HG02610 (cell line): Measurements from ENCODE around the gene CACNB2.

Experiments
- ATAC-seq: cut with Tn5 transposase; IDR thresholded peaks from one replicate; pipeline ENCODE4 v1.9.1; 2021; ENCODE audit warnings: mild to moderate bottlenecking, moderate library complexity; ENCODE audit not compliant: unreplicated experiment

CACNB2 gene

DNA sequence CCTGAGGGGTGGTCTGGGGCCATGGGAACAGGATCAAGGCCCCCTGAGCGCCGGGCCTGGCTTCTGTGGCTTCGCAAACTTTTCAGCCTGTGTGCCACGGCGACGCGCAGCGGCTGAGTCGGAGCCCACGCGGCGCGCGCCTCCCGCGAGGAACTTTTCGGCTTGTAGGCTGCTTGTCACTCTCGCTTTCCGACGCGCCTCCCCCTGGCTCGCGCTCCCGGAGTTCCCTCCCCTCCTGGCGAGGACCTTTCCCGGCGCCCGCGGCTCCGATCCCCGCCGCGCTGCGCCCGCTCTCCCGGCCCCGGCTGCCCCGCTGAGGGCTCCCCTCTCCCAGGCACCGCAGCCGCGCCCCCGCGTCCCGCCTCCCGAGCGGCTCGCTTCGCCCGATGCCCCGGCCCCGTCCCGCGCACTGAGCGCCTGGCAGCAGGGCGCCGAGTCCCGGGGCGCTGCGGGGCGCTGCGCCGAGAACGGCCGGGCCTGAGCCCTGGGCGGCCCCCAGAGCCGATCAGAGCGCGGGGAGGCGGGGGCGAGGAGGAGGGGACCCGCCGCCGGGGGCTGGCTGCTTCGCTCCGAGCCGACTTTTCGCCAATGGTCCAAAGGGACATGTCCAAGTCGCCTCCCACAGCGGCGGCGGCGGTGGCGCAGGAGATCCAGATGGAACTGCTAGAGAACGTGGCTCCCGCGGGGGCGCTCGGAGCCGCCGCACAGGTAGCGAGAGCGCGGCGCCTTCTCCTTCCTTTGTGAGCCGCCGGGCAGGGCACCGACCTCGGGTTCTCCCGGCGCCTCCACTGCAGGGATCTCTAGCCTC is at the start of gene CACNB2:
CACNB2 (plus strand) TSS at position 276 of the 808 bp plus-strand sequence.
- ATAC-seq: no peak

DNA sequence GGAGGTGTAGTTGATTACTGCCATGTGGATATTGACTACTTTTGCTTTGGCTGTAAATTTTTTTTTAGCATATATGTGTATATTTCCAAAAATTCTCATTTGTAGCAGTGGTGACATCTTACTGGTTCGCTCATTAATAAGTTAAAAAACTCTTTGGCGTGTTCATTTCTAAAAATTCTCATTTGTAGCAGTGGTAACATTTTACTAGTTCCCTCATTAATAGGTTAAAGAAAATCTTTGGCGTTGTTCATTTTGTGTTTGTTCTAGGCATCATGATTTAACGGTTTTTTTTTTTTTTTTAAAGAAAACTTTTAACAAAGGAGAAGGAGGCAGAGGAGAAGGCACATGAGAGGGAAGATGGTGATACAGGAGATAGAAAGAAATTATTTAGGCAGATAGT is 45.9 kb upstream of the CACNB2 start:
- no peak for ATAC-seq

- no peak for ATAC-seq
These were observed 45.4 kb upstream of the CACNB2 start for GRCh38 chr10:18094793-18095192.

GRCh38 chr10:18097524-18097923 is 42.7 kb upstream of the CACNB2 start:
- ATAC-seq: no peak

GRCh38 chr10:18098201-18098600 is 42.0 kb upstream of the CACNB2 start:
- no peak for ATAC-seq

DNA sequence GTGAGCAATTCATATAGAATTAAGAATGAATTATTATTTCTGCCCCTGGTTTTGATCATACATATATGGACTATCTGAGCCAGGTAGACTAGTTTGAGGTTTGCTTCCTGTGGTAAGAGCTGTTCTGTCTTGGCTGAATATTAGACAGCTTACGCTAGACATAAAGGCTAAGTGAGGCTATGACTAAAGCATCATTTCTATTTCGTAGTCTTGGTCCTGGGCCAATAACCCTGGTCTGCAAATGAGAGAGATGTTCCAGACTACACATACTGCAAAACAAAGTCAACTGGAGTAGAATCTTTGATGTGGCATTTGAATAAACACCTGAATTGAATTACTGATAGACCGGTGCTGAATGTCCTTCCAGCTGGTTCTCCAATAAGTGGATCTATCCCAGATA is 40.8 kb upstream of the CACNB2 start:
- ATAC-seq: no peak

DNA sequence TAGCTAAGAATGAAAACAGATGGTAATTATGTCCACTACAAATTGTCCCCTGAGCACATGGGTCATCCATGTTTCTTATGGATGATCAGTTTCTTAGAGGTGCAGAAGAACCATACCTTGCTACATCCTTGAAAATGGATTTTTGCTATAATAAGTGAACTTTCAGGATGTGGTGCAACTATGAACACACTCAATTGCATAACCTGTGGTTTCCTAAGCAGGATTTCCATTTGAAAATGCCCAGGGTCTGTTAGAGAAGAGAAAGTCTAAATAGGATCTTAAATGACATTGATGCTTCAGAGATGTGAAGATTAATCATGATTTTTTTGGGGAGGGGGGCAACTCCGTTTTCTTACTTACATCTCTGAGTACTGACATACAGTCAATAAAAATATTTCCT is 39.6 kb upstream of the CACNB2 start:
- ATAC-seq: no peak

DNA sequence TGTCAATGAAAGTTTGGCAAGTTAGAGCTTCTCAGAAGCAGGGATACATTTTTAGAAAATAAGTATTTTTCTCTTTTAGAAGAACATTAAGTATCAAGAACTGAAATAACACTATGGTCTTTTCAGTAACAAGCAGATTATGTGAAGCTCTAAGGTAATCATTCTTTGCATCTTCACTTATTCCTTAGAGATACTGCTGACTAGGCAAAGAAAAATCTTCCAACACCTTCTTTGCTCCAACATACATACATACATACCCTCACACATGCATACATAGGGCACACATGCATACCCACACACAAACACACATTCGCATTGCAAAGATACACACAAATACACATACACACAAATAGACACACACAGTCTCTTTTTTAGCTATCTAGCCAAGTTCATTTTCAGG is 37.8 kb upstream of the CACNB2 start:
- ATAC-seq: no peak

GRCh38 chr10:18104223-18104872 is 35.9 kb upstream of the CACNB2 start:
- no peak for ATAC-seq

- no peak for ATAC-seq
These were observed 30.8 kb upstream of the CACNB2 start for GRCh38 chr10:18109341-18109870.

DNA sequence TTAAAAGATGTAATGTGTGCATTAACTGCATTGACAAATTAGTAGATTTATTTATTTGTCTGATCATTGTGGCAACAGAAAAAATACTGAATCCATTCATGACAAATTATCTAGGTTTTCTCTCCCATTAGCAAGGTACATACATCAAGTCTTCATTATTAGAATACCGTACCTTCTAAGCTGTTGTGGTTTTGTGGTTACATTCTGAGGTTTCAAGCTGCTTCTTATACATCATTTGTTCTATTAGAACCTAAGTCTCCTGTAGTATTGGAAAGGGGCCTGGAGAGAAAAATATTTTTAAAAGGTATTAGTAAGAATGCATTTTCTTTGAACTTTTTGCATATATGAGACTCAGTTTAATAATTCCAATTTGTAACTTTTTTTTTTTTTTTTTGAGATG is 26.3 kb upstream of the CACNB2 start:
- ATAC-seq: no peak

DNA sequence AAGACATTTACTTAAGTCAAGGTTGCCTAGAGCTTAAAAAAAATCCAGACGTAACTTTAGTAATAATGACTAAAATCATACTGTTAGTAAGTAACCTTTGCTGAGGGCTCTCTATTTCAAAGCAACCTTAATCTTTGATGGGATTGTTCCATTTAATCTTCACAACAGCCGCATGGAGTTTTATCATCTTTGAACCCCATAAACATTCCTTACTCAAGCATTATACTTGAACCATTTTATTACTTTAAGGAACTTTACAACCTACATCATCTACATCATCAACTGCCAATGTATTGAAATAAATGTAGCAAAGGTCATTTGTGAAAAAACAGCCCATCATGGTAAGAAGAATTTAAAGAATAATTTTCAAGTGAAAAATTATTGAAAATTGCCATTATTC is 22.9 kb upstream of the CACNB2 start:
- no peak for ATAC-seq

DNA sequence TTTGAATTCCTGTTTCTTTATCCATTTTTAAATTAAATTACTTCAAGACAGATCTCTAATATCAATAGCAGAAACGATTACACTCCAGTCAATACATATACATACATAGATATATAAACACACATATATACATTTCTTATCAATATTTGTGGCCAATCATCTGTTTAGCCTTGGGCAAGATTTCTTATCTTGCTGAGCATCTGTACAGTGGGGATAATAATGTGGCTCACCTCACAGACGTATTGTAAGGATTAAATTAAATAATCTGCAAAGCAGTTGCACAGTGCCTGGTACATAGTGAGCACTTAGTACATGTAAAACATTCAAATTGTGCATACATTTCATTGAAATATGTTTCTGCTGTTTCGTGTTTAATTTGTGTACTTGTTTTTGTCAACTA is 17.5 kb upstream of the CACNB2 start:
- ATAC-seq: no peak

- no peak for ATAC-seq
These were observed 7.2 kb upstream of the CACNB2 start for GRCh38 chr10:18133046-18133445.

DNA sequence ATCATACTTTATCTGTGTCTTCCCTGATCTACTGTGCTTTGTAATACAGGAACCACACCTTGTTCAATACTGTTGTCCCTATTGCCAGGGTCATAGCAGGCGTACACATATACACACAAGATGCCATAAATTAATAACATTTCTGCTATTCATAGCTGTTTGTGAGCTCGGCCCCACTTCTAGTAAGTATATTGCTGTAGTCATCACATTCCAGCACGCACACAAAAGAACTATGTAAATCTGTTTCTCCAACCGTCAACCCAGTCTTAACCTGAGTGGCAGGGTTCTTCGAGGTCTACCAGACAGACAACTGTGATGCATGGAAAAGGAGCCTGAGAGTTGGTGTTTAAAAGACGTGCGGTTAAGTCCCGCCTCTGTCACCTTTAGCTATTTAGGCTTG is 5.7 kb upstream of the CACNB2 start:
- ATAC-seq: no peak

DNA sequence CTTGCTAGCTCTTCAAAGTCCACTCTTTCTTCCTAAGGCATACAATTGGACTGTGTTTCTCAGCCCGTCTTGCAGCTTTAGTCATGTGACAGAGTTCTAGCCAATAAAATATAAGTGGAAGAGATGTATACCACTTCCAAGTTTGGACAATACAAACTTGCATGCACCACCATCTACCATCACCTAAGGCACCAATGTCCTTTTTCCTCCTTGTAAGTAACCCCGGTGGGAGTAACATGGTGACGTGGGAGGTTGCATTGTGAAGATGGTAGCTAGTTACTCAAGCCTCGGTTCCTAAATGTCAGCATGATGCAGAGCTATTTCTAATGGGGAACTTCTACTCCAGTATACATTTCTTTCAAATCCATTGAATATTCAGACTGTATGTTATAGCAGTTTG is 5.3 kb upstream of the CACNB2 start:
- ATAC-seq: no peak

DNA sequence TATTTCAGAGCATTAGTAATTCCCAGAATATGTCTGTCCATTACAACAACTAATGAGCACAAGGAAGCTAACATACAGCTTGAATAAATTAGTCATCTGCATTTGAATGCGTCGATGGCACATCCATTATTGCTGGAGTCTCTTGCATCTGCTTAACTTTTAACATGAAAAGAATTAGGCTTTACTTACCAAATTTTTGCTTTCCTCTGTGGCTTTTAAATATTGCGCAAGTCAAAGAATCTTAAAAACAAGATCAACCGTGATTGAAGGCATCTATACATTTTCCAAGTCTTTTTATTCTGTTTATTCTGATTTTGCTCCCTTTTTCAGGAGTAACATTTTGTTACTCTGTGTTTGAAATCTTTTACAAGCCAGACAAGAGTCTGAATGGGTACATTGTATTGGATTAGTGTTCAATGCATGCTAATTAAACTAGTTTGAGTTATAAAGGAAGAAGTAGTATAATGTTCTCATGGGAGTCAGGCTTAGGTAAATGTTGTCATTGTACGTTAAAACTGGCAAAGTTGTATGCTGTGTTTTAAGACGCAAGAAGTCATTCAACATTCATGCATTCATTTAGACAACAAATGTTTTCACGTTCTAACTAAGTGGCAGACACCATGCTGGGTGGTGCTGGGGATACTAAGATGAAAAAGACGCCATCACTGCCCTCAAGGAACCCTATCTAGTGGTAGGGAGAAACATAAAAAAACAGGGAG is 4.0 kb upstream of the CACNB2 start:
- no peak for ATAC-seq

DNA sequence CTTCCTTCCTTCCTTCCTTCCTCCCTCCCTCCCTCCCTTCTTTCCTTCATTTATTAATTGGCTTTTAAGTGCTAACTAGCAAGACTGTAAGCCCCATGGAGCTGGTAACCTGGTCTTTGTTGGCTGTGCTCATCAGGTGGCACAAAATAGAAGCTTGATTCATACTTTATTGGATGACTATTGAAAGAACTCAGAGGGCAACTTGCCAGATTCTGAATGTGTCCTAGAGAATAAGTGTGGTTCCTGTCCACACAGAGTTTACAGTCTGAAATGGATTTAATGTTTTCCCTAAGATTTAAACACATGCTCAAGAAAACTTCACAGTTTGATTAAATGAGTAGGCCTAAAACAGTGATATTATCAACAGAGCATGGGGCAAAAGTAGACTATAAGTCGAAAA is 3.1 kb upstream of the CACNB2 start:
- no peak for ATAC-seq

- ATAC-seq: no peak
These were observed 977 bp downstream of the CACNB2 start for GRCh38 chr10:18140957-18141845.

DNA sequence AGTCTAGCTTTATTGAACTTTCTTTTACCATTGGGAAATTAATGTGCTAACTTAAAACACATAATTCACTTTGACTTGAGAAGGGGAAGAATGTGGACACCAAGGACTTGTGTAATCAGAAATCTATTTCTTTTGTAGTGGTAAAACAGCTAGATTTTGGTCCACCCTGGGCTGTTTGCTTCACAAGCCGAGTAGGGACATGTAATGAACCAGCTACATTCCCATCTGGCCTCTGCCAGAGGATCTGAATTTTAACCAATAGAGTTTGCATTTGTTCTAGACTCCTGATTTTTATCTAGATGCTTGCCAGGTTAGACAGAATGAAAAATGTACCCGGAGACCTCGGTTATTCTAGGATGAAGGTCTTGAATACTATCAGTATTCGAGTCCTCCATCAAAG is 1.9 kb downstream of the CACNB2 start:
- no peak for ATAC-seq

- ATAC-seq: no peak
These were observed 4.2 kb downstream of the CACNB2 start for GRCh38 chr10:18144396-18144795.
